22Rv1 (cell line): ENCODE data around the gene KRTAP5-7.

Source experiments
- H3K27ac ChIP-seq: fragments of 450-650 bp; 2 replicates; pipeline ENCODE4 v1.5.1; 2017
- CTCF ChIP-seq: fragments of 450-650 bp; IDR thresholded peaks from 2 replicates; pipeline ENCODE4 v1.5.1; 2017; ENCODE audit warnings: mild to moderate bottlenecking
- ZFX ChIP-seq: fragments of 450-650 bp; IDR thresholded peaks from 2 replicates; pipeline ENCODE4 v1.6.1; 2017; ENCODE audit warnings: antibody characterized with exemption, borderline replicate concordance

Gene KRTAP5-7

GRCh38 chr11:71499546-71499945 is 27.5 kb upstream of the KRTAP5-7 start:
- TF ChIP-seq ZFX (no peak), CTCF (no peak)
- no peak overlapping the region for H3K27ac ChIP-seq

GRCh38 chr11:71500601-71501021 is 26.5 kb upstream of the KRTAP5-7 start:
- TF ChIP-seq ZFX (no peak), CTCF (no peak)
- H3K27ac ChIP-seq, result no peak overlapping the region

GRCh38 chr11:71501071-71501985 is 25.7 kb upstream of the KRTAP5-7 start:
- H3K27ac ChIP-seq, result no peak overlapping the region
- TF ChIP-seq CTCF, result no peak
- no peak for TF ChIP-seq ZFX

- no peak for TF ChIP-seq CTCF
- TF ChIP-seq ZFX, result no peak
Measured at GRCh38 chr11:71502026-71502425, 25.0 kb upstream of the KRTAP5-7 start.

GRCh38 chr11:71502871-71503435 is 24.1 kb upstream of the KRTAP5-7 start:
- no peak for TF ChIP-seq CTCF
- TF ChIP-seq ZFX, result no peak
- no peak overlapping the region for H3K27ac ChIP-seq

More at GRCh38 chr11:71502026-71502425, 25.0 kb upstream of the KRTAP5-7 start:
- H3K27ac ChIP-seq, result no peak overlapping the region

GRCh38 chr11:71504531-71504930 is 22.5 kb upstream of the KRTAP5-7 start:
- no peak overlapping the region for H3K27ac ChIP-seq
- TF ChIP-seq ZFX, result no peak
- no peak for TF ChIP-seq CTCF

GRCh38 chr11:71505001-71505400 is 22.1 kb upstream of the KRTAP5-7 start:
- TF ChIP-seq CTCF (no peak), ZFX (no peak)
- H3K27ac ChIP-seq, result no peak overlapping the region
